GM18507 (cell line): ENCODE results near the gene MDM2.
A peak's percentile ranks its signal among the peaks of the same experiment; 100 is the strongest.

Source experiments
- DNase-seq: peaks from one replicate; pipeline ENCODE4 v3.0.0; 2011; ENCODE audit warnings: low read depth; ENCODE audit not compliant: insufficient read length; ENCODE audit errors: extremely low spot score
- FAIRE-seq: peaks from 2 replicates; lab custom pipeline; 2011; peaks lifted over from hg19 to GRCh38; lab: Jason Lieb, UNC

The MDM2 gene

GRCh38 chr12:68866950-68867349, 59.0 kb downstream of the MDM2 start:
- FAIRE-seq (no peak), DNase-seq (no peak)

DNA sequence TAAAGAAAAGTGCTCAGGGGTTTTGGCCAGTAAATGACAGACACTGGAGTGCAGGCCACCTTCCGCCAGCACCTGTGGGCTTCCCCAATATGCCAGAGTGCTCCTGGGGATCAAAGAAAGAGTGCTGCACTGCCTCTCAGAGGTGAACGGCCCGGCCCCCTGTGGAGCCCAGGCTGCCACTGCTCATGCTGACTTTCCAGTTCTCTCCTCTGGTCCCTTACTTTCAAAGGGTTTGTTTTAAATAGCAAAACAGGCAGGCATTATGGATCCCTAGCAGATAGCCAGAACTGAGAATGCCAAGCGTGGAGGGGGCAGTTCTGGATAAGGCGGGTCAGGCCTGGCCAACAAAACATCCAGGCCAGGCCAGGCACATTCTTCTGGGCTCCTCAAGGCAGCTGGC, 59.6 kb downstream of the MDM2 start:
- FAIRE-seq (no peak), DNase-seq (no peak)

DNA sequence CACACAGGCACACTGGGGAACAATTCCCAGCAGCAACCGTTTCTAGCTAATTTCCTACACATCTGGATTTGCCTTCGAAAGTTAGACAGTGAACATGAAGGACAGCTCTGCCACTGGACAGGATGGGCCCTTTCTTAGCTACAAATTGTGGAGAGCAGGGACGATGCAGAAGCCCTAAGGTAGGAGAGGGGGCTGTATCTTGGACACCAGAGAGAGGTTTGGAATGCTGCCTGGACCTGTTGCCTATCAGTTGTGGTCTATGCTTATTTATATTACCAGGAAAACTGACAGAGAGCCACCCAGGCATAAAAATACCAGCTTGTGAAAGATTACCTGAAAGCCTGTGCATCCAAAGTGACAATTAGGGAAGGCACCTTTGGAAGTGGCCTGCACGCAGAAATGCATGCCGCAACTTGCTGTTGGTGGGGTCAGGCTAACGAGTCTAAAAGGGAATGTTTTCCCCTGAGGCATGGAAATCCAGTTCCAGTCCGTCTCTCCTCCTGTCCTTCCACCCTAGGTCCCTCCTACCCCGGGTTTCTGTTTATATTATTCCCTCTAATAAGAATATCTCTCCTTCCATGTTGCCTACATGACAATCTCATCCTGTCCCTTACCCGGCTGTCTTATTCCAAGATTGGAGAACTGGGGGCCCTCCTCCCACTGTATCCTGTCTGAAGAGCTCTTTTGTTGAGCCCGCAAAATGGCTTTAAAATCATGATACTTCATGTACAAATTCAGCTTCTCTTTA, 60.2 kb downstream of the MDM2 start:
- DNase-seq = no peak

GRCh38 chr12:68870011-68870410, 62.0 kb downstream of the MDM2 start:
- no peak for FAIRE-seq
- DNase-seq = no peak

More for the DNA sequence above, 60.2 kb downstream of the MDM2 start:
- FAIRE-seq = no peak

DNA sequence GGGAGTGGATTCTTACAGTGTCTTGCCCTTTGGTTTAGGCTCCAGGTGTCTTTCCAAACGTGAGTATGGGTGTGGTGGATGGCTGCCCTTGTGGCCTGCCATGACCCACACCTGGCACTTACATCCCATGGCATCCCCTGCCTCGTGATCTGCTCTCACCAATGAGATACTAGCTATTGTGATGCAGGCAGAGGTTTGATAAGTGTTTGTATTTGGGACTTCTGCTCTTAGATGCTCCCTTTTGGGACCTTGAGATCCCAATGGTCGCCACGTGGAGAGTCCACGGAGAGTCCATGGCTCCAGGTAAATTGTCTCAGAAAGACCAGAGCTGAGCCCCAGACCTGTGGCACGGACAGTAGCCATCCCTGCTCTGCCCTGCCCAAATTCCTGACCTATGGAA, 62.5 kb downstream of the MDM2 start:
- DNase-seq (no peak), FAIRE-seq (no peak)

- no peak for FAIRE-seq
- no peak for DNase-seq
Observed at GRCh38 chr12:68871396-68871795, 63.4 kb downstream of the MDM2 start.

GRCh38 chr12:68871921-68872320, 63.9 kb downstream of the MDM2 start:
- FAIRE-seq (peak; percentile 72), DNase-seq (no peak)

GRCh38 chr12:68873316-68873715, 65.3 kb downstream of the MDM2 start:
- no peak for FAIRE-seq

DNA sequence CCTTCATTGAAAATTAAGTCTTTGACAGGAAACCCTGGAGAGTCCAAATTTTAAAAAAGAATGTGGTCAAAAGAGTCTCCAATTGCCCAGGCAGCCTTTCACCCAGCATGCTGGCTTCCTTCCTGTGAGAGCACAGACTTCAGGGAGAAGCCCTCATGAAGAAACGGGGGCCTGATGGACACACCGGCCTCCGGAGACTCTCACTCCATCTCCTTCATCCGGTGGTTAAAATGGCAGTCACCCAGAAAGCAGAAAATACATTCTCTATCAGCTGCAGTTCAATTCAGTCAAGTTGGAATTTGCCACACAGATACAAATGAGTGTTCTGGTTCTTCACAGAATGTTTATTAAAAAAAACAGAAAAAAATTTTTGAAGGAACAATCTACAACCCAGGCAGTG, 68.5 kb downstream of the MDM2 start:
- DNase-seq = no peak
- no peak for FAIRE-seq

More at GRCh38 chr12:68873316-68873715, 65.3 kb downstream of the MDM2 start:
- DNase-seq = no peak

- DNase-seq (no peak), FAIRE-seq (no peak)
Observed at GRCh38 chr12:68877583-68877982, 69.6 kb downstream of the MDM2 start.

DNA sequence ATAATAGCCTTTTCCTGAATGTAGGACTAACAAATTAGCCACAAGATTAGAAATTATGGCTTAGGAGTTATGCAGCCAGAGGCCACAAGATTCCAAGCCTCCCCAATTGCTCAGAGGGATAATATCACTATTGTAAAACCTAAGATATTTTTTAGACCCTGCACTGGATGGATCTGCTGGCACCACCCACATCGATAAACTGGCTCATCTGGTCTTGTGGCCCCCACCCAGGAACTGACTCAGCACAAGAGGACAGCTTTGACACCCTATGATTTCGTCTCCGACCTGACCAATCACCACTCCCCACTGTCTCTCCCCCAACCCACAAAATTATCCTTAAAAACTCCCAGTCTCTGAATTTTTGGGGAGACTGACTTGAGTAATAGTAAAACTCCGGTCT, 70.3 kb downstream of the MDM2 start:
- FAIRE-seq (no peak), DNase-seq (no peak)

DNA sequence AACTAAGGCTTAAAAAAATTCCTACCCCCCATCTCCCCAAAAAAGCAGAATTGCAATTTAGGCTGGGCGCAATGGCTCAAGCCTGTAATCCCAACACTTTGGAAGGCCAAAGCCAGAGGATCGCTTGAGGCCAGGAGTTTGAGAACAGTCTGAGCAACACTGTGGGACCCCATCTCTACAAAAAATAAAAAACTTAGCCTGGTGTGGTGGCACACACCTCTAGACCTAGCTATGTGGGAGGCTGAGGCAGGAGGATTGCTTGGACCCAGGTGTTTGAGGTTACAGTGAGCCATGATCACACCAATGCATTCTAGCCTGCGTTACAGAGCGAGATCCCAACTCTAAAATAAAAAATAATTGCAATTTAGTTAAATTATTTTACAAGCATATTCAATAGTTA, 70.9 kb downstream of the MDM2 start:
- DNase-seq (no peak), FAIRE-seq (no peak)

DNA sequence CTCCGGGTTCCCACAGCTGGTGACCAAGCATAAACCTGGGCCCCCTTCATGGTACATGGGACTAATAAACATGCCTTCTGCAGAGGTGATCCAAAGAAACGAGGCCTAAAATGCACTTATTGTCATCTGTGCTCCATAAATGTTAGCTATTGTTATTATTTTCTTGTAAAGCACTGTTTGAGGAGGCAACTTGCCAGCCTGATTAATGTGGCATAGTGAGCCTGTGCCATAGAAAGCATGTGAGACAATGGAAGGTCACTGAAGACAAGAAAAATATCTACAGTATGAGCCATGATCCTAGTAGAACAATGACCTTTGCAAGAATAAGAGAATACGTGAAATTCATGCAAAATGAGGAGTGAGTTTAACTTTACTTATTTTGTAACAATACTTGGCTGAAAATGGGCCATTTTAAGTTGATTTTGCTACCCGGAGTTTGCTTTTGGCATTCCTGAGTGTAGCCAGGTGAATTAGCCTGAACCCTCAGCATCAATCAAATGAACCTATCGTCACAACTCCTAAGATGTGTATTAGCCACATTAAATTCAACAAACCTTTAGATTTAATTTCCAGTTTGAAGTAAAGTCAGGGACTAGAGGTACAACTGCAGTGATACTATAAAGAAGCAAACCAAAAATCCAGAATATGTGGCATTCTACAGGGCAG, 72.8 kb downstream of the MDM2 start:
- DNase-seq (no peak), FAIRE-seq (no peak)

DNA sequence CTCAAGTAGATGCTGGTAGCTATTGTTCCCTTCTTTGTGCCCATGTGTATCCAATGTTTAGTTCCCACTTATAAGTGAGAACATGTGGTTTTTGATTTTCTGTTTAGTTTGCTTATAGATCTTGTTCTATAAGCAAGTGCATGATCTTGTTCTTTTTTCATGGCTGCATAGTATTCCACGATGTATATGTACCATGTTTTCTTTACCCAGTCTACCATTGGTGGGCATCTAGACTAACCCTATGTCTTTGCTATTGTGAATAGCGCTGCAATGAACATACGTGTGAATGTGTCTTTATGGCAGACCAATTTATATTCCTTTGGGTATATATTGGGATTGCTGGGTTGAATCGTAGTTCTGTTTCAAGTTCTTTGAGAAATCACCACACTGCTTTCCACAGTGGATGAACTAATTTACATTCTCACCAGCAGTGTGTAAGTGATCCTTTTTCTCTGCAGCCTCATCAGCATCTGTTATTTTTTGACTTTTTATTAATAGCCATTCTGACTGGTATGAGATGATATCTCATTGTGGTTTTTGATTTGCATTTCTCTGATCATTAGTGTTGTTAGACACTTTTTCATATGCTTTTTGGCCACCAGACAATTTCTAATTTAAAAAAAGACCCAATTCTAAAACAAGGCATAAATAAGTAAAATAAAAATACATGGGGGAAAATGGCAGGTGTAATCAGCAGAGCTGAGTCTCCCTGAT, 74.4 kb downstream of the MDM2 start:
- FAIRE-seq (no peak), DNase-seq (no peak)

- no peak for FAIRE-seq
- no peak for DNase-seq
Observed at GRCh38 chr12:68883151-68883550, 75.2 kb downstream of the MDM2 start.

- no peak for DNase-seq
- FAIRE-seq = no peak
Observed at GRCh38 chr12:68884251-68884650, 76.3 kb downstream of the MDM2 start.

GRCh38 chr12:68885381-68885780, 77.4 kb downstream of the MDM2 start:
- DNase-seq = no peak
- FAIRE-seq = no peak

DNA sequence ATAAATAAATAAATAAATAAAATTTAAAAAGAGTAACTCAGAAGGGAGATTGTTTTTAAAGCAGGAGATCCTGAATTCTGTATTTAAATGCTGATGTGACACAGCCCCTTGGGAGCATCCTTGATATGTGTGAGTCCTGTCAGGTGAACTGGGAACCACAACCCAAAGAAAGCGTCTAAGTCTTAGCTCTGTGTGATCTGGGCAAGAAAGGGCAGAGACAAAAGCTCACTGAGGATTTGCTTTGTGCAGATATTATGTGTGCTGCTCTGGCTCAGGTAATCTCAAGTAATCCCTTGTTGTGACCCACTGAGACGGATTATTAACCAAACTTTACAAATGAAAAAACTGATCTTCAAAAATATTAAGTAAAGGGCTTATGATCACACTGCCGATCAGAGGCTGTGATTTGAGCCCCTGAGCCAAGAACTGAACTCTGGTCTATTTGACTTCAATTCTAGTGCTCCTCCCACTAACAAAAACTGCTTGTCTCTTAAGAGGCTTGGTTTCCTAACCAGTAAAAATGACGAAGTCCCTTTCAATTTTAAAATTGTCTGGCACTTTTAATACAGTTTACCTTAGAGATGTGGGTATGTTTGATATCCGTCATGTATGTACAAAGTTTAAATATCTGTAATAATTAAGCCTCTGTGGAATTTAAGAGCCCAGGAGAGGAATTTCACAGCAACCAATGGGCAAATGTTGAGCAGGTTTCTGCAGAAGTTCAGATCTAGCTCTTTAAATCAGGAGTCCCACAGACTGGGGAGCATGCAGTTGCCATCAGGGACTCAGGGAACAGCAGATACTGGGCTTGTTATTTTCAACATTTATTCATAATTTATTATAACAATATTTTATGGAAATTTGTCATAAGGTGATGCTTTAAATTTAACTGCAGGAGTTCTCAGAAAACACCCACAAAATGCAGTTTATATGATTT, 78.9 kb downstream of the MDM2 start:
- no peak for DNase-seq
- no peak for FAIRE-seq

GRCh38 chr12:68887641-68888040, 79.7 kb downstream of the MDM2 start:
- no peak for DNase-seq
- no peak for FAIRE-seq

DNA sequence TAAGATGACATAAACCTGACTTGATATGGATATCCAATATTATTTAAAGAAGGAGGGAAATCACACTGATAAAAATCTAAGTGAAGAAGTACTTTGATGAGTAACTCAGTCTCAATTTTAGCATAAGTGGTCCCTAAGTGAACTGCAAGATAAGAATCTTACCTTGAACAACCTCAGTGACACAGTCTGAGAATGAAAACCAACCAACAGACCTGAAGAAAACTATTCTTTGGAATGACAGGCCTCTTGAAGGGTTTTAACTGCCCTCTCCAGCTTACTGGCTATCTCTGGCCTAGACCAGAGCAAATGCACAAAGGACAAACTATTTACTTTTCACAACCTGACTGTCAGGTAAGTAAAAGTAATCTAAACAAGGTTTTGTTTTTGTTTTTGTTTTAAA, 80.3 kb downstream of the MDM2 start:
- FAIRE-seq (no peak), DNase-seq (no peak)
